ENCODE measurements around the gene PGP.

- TF ChIP-seq CTCF (IDR thresholded peaks at IDR 0.05) (no peak), POLR2AphosphoS5 (IDR thresholded peaks at IDR 0.05) (no peak), POLR2A (IDR thresholded peaks at IDR 0.05) (no peak), EP300 (IDR thresholded peaks at IDR 0.05) (no peak)
Measured at GRCh38 chr16:2226918-2227317, 12.3 kb upstream of the PGP start.
